Right lobe of liver (tissue), 6 donors: Measurements from ENCODE around the gene CASP10. TPM values are rescaled to one million over a fixed set of nuclear protein-coding genes. Genes with fewer than 3 reads are reported as not detected.

Experiments used
- ATAC-seq, 4 donors: fragments of 200-7000 bp; cut with Tn5 transposase; one replicate each; pipeline ENCODE4 v1.9.1; 2020; ENCODE audit warnings: mild to moderate bottlenecking in 4 of 4, moderate library complexity in 4 of 4
- DNase-seq, 3 donors: peaks; one replicate each; pipeline ENCODE4 v3.0.0-alpha.2; 2020
- H3K27ac ChIP-seq, 3 donors: fragments of 200-600 bp; one replicate each; pipeline ENCODE4 v1.8.0; 2022
- H3K27me3 ChIP-seq, 2 donors: fragments of 200-600 bp; one replicate each; pipeline ENCODE4 v1.8.0; 2022
- H3K36me3 ChIP-seq, 4 donors: fragments of 200-600 bp; sonication (generic) in 1 of 4; one replicate each; pipeline versions ENCODE4 v1.5.1 to v1.8.0; 2017 to 2022; ENCODE audit warnings: control low read depth in 1 of 4
- H3K4me1 ChIP-seq, 4 donors: fragments of 200-600 bp; sonication (generic) in 1 of 4; one replicate each; pipeline versions ENCODE4 v1.5.1 to v1.8.0; 2017 to 2022; ENCODE audit warnings: control low read depth in 1 of 4
- H3K4me3 ChIP-seq, 3 donors: fragments of 200-600 bp; one replicate each; pipeline ENCODE4 v1.8.0; 2022
- H3K9me3 ChIP-seq, 4 donors: fragments of 200-600 bp; sonication (generic) in 1 of 4; one replicate each; pipeline versions ENCODE4 v1.5.1 to v1.8.0; 2017 to 2022; ENCODE audit warnings: control low read depth in 1 of 4
- CTCF ChIP-seq, 4 donors: fragments of 200-600 bp in 3 of 4; fragments of 450-650 bp in 1 of 4; IDR thresholded peaks; one replicate each; pipeline versions ENCODE4 v1.5.1 to v1.8.0; 2016 to 2022; ENCODE audit warnings: antibody characterized with exemption in 4 of 4, mild to moderate bottlenecking in 2 of 4
- POLR2A ChIP-seq: fragments of 450-650 bp; IDR thresholded peaks from one replicate; pipeline ENCODE4 v1.6.1; 2017; ENCODE audit warnings: antibody characterized with exemption, mild to moderate bottlenecking
- WGBS: methylation state at CpG from one replicate; pipeline ENCODE4 v1.1.6; 2018; ENCODE audit warnings: low coverage, low lambda C conversion rate; ENCODE audit not compliant: insufficient coverage; ENCODE audit errors: missing lambda C conversion rate; 5-methylcytosine and 5-hydroxymethylcytosine counted together
- intact Hi-C, 2 donors: fragments of 100-400 bp; cut with DNase I; formaldehyde crosslinking; loops; one replicate each; pipeline versions ENCODE4 v1.11.2 to v1.14.1; 2022
- total RNA-seq, 6 experiments: library from RNA; depleted of rRNA in 2 of 6; stranded (reverse); fragments of >200 nt in 2 of 6; fragmentation: NEBNext Ultra II Directional in 3 of 6; extraction: Animal tissue kit (Norgen Biotek cat#: 25700) in 3 of 6; gene quantifications; one replicate each; pipeline versions ENCODE4 v1.1.0 to v1.2.4, GENCODE V29; 2016 to 2023
- donor health status: DM: no; HTN: yes; CAD: no.
- donor health status: DM: no; HTN: no; CAD: no.
- donor health status: DM: no; HTN: no; CAD: no.
- donor health status: DM: no; HTN: yes; CAD: no.
- donor health status: DM: no; HTN: yes; CAD: no.

CASP10 gene
- total RNA-seq, 6 experiments from 2014 or later = 4.2 to 9.4 (median 8.4) TPM

GRCh38 chr2:201223089-201224073 lies 40.4 kb downstream of the CASP10 start:
- Histone ChIP-seq H3K9me3 (no peaks in the 10 kb centered on the region), H3K4me3 (no peak overlapping the region), H3K27me3 (no peaks in the 10 kb centered on the region), H3K36me3 (peaks cover 0 to 7% (median 0%) of the 10 kb centered on the region in 4 donors), H3K4me1 (no peaks in the 10 kb centered on the region), H3K27ac (no peak overlapping the region)
- DNase-seq (no peak), ATAC-seq (peak in 1 of 4 donors; percentile 45)
- intact Hi-C loops = no loop called here
- WGBS = 32% methylated on average over 7 of the region's 8 CpGs
- TF ChIP-seq POLR2A (no peak), CTCF (IDR thresholded peaks at IDR 0.05) (no peak)

DNA sequence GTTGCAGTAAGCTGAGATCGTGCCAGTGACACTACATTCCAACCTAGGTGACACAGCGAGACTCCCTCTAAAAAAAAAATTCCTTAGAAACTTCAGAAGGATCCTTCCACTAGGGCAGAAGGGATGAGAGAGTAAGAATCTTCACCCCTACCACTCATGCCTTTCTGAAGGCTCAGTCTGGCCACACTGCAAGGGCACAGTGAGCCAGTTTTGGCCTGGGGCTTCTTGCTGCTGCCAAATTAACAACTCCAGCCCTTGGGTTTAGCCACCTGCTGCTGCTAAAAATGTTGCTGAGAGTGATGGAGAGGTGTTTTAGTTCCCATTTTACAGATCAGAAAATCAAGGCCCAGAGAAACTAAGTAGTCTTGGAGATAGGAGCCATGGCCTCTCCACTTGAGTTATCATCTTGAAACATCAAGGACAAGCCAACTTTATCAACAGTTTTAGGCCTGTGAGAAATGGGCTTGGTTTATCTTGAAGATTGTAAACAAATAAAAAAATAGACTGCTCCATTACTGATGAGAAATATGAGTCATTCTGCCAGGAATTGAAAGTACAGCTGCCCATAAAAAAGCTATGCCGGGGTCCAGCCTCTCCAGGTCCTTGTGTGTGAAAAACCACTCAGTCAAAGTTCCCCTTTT lies 45.5 kb downstream of the CASP10 start:
- Histone ChIP-seq H3K27ac (no peak overlapping the region), H3K9me3 (no peaks in the 10 kb centered on the region), H3K36me3 (no peaks in the 10 kb centered on the region), H3K4me1 (peaks cover 0 to 8% (median 1%) of the 10 kb centered on the region in 4 donors), H3K4me3 (no peak overlapping the region), H3K27me3 (no peaks in the 10 kb centered on the region)
- intact Hi-C loops = no loop called here
- DNase-seq (no peak), ATAC-seq (no peak)
- WGBS = 80% methylated on average over 3 of the region's 3 CpGs
- TF ChIP-seq CTCF (IDR thresholded peaks at IDR 0.05) (no peak), POLR2A (no peak)

DNA sequence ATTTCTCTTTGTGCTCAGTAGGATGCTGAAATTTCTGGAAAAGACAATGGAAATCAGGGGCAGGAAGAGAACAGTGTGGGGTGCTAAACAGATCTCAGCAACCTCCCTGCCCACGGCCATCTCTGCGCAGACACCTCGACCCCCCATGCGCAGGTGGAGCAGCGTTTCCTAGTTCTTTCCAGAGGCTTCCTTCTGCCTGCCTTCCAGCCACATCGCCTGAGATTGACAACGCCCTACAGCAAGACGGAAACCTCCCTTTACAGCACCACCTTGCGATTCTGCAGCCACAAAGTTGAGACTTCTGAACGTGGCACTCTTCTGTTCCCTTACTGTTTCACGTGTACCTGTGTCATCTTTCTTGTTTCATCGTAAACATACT lies 46.0 kb downstream of the CASP10 start:
- TF ChIP-seq CTCF (IDR thresholded peaks at IDR 0.05) = no peak
- no peak for TF ChIP-seq POLR2A
- intact Hi-C loops = no loop called here
- H3K9me3 ChIP-seq = no peaks in the 10 kb centered on the region
- WGBS = 76% methylated on average over 7 of the region's 12 CpGs
- H3K36me3 ChIP-seq = no peaks in the 10 kb centered on the region
- H3K27me3 ChIP-seq = no peaks in the 10 kb centered on the region
- no peak overlapping the region for H3K4me3 ChIP-seq
- no peak for DNase-seq
- H3K4me1 ChIP-seq = peaks cover 0 to 9% (median 1%) of the 10 kb centered on the region in 4 donors
- no peak overlapping the region for H3K27ac ChIP-seq
- ATAC-seq = no peak

GRCh38 chr2:201231781-201232466 lies 49.0 kb downstream of the CASP10 start:
- H3K4me3 ChIP-seq = peak overlapping the region in 1 of 3 donors; percentile 24

More at GRCh38 chr2:201231781-201232466, 49.0 kb downstream of the CASP10 start:
- peak; percentile 78 to 89 (median 85) for ATAC-seq
- Histone ChIP-seq H3K9me3 (no peaks in the 10 kb centered on the region), H3K27me3 (no peaks in the 10 kb centered on the region), H3K4me1 (peaks cover 0 to 39% (median 5%) of the 10 kb centered on the region in 4 donors), H3K27ac (peak overlapping the region in 2 of 3 donors; percentile 9 to 27), H3K36me3 (no peaks in the 10 kb centered on the region)
- intact Hi-C loops = loop anchor here in 1 of 2 donors (5.0 kb wide), 1 partner anchor 45 kb away; no protein-coding TSS in a partner anchor
- no peak for TF ChIP-seq POLR2A
- peak; percentile 91 to 98 (median 94) for TF ChIP-seq CTCF (IDR thresholded peaks at IDR 0.05)
- WGBS = 13% methylated on average over 7 of the region's 8 CpGs
- peak; percentile 88 to 93 (median 89) for DNase-seq
